ENCODE data around the gene HIGD2A.
A peak's percentile ranks its signal among the peaks of the same experiment; 100 is the strongest.

HIGD2A gene, protein sequence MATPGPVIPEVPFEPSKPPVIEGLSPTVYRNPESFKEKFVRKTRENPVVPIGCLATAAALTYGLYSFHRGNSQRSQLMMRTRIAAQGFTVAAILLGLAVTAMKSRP

DNA sequence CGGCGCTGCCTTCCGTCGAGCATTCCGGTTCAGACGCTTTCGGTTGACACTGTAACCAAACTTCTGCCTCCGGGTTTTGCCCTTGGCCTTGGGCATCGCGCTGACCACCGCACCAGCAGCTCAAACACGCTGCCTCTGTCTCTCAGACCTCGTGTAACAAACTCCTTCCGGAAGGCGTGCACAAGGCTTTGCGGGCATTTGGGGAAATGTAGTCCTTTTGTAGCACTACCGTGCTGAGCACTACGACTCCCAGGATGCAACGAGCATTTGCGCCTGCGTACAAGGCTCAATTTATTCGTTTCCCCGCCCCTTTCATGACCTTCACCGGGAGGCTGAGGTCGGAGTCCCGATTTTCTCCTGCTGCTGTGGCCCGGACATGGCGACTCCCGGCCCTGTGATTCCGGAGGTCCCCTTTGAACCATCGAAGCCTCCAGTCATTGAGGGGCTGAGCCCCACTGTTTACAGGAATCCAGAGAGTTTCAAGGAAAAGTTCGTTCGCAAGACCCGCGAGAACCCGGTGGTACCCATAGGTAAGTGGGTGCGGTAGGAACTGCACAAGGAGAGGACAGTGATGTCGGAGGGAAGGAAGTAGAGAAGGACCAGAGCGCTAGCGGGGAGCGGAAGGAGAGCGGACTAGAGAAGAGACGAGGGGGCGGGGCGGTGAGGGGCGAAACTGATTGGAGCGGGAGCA lies at the start of gene HIGD2A, which contains the start of gene NOP16:
HIGD2A (plus strand) TSS at position 308 of the 691 bp plus-strand sequence; CDS start at position 377, 69 bp downstream.
NOP16 (minus strand) TSS at position 155 of the 691 bp plus-strand sequence; CDS start at position 96, 59 bp downstream.
- peak; percentile 100 for DNase-seq

DNA sequence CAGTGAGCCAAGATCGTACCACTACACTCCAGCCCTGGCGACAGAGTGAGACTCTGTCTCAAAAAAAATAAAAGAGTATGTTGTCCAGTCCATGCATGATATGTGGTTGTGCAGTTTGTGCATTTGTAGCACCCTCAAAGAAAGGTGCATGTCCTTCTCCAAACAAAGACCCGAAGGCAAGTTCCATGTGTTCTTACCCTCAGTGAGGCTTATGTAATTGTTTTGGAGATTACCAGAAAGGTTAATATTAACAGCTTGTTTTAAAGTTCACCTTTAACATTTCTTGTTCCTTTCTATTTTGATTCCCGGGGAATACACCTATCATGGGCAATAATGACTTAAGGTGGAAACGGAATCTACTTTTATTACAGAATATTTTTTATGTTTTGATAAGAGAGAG lies 49.2 kb upstream of the HIGD2A start:
- no peak for DNase-seq

DNA sequence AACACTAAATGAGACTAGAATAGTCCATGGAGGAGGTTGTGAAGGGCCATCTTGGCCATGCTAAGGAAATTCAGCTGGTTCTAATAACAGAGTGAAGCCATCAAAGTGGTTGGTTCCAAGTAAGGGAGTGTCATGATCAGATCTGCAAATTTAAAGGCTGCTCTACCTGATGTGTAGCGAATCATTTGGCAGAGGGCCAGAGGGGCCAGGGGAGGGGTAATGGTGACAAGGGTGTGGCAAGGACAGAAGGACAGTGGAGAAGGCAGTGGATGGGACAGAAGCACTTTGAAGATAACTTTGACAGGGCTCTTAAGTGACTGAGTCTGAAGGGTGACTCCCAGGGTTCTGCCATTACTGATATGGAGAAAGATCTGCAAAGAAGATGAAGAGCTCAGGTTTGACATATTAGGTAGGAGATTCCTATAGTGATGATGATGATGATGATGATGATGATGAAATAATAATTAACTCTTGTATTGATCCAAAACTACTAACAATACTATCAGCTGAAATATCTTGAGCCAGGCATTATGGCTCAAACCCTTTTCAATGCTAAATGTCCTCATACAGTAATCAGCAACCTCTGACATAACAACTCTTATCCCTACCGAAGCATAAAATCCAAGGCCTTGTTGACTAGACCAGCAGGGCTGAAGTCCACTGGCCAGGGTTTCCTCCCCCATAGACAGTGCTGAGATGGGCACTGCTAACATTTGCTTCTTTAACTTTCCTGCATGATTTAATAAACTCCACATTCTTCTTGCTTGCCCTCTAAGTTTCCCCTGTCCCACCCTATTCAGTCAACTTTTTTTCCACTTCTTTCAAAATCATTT lies 47.0 kb upstream of the HIGD2A start:
- DNase-seq = no peak

DNA sequence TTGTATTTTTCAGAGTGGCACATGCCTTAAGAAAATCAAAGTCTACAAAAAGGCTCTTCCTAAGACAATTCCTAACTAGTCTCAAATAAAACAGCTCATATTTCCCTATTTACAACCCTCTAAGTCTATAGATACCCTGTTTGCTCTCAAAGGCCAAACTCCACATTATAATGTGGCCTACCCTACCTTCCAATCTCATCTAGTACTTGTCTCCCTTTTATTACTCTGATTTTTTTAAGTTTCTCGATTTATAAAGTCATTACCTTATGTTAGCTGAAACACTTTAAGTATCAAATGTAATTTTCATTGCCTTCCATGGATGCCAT lies 46.4 kb upstream of the HIGD2A start:
- no peak for DNase-seq

DNA sequence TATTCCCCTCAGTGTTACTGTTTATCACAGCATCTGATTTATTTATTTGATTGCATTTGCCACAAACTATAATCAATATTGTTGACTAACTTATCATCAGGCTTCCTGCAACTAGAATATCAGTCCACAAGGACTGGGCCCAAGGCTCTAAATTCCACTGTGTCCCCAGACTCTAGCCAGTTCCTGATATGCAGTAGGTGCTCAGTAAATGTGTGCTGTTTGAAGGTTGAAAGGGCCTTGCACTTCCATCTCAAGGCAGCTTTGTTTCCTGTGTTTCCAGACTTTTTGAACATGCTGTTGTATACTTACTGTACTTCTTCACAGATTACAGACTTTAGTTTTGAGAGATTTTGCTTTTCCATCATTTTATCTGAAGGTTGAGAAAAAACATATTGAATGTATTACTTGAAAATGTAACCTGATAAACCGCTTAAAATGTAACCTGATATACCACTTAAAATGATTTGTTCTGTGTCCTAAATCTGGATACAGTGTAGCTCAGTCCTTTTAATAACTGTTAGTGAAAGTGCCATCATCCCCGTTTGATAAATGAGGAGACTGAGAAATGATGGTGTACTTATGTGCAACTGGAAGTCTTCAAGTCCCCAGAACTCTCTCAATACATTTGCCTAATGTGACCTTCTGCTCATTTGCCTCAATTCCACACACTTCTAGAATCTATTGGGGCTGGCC lies 45.6 kb upstream of the HIGD2A start:
- no peak for DNase-seq

DNA sequence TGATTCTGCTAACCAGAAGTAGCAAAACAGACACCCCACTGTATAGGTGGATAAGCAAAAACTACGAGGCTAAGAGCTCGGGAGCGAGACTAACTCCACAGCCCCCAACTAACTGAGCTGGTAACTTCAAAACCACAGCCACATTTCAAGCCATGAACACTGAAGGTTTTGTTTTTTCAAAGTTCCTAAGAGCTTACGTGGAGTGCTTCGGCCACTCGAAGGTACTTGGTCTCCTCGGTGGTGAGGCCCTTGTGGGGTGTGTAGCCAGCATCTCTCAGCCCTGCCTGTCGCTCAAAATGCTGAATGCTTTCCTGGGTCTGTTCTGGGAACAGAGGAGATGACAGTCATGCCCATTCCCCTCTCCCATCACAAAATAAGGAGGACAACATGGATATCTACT lies 38.1 kb upstream of the HIGD2A start:
- DNase-seq = no peak

DNA sequence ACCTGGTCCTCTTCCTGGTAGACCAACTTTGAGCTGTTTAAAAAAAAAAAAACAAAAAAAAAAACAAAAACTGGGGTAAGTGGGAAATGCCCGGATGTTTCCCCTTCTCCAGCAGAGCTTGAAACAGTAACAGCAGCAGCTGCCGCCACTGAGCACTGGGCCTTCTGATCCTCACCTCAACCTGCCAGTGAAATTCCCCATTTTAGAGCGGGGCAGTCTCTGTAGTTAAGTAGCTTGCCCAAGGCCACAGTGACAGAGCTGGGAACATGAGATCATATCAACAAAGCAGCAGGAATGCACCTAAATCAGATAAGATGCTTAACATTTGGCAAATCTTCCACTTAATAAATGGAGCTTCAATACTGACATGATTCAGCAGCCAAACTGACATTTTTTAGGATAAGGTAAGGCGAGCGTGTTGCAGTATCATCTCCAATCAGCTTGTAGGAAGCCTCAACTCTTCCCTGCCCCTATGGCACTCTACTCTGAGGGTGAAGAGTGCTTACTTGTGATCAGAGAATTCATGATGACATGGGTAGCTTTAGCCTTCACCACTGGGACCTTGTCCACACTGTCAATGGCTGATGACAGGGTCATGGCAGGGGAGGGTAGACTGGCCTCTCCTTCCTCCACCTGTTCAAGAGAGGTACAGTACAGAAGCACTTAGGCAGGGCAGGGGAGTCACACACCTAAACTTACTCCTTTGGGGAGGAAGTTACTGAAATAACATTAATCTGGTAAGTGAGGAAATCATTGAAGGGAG lies 36.3 kb upstream of the HIGD2A start:
- DNase-seq = no peak

DNA sequence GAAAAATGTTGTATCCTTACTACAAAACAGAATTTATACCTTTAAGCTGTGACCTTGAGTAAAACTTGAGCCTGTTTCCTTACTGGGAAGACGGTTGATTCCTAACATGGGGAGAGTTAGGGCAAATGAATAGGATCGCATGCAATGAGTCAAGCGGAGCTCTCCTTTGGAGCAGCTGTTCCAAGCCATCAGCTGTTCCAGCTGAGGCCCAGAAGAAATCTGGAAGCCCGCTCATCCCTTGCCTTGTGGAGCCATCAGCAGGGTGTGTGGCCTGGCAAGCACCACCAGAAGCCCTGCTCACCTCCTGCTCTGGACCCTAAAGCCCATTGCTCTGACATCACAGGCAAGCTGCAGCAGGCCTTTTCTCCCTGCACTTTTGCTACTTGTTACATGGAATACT lies 35.0 kb upstream of the HIGD2A start:
- DNase-seq = no peak

DNA sequence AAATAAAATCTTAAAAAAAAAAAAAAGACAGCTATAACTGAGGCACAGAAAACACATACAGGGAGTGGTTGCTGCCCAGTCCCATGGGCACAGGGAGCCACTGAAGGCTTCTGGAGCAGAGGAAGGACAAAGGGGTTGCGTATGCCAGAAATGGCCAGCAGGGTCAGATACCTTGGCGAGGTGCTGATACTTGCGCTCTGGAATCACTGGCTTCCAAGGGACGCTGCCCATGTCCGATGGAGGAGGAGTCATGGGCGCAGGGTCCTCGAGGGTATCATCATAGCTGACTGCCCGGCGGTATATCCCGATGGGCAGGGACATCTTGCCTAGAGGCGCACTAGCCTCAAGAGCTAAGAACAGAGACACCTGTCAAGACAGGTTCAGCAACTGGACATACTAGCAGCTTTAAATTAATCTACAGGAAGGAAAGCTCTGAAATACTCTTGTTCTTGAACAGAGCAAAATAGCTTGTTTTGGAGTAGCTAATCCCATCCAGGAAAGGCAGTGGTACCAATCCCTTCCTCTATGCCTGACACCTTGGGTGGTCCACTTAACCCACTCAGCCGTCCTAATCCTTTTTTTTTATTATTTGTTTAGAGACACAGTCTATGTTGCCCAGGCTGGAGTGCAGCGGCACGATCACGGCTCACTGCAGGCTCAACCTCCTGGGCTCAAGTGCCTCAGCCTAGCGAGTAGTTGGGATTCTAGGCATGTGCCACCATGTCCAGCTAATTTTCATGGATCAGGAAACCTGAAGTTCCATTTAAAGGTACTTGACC lies 33.0 kb upstream of the HIGD2A start:
- DNase-seq = no peak

DNA sequence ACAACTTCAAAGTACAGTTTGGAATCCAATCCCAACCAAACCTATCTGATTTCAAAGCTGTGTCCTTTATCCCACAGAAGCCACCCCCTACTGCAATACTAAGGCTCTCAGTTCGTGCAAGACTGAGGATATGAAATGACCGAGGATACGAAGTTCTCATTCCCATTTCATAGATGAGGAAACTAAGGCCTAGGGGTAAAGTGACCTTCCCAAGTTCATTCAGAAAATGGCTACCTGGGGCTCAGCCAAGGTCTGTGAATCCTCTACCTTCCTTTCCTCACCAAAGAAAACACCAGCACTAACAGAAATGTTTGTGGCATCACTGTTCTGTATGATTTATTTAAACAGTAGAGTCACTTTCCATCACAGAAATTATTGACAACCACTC lies 32.4 kb upstream of the HIGD2A start:
- DNase-seq = no peak

DNA sequence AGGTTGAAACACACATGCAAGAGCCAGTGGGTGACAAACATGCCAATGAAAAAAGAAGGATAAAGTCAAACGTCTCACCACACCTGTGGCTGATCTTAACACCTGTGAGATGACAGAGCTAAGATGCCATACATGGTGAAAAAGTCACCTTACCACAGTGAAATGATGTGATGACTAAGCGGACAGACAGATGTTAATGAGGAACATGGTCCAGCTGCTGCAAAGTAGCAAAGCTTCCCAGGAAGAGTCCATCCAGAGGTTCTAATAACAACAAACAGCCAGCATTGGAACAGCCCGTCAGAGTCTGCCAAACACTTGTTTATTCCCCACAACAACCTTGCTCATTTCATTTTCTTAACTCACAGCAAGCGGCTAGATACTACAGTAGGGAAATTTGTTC lies 28.9 kb upstream of the HIGD2A start:
- no peak for DNase-seq

DNA sequence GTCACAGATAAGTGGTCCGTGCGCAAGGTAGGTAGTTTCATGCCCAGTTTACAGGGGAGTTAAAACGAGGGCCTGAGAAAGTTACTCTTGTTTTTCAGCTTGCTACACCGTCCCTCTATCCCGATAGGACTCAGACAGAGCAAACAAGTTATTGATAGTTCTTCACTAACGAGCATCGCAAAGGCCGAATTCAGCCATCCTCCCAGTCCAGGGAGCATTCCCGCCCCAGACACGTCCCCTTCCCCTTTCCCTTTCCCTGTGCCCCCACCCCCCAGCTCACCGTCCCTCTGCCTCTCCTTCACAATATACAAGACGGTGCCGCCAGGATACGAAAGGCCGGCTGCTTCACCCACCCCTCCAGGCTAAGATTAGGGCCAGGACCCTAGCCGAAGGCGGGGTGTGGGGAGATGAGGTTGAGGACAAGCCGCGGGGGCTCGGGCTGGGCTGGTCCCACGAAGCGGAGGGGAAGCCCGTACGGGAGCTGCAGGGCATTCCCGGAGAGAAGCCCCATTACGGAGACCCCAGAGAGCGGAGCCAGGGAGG lies 27.6 kb upstream of the HIGD2A start:
- DNase-seq = no peak

DNA sequence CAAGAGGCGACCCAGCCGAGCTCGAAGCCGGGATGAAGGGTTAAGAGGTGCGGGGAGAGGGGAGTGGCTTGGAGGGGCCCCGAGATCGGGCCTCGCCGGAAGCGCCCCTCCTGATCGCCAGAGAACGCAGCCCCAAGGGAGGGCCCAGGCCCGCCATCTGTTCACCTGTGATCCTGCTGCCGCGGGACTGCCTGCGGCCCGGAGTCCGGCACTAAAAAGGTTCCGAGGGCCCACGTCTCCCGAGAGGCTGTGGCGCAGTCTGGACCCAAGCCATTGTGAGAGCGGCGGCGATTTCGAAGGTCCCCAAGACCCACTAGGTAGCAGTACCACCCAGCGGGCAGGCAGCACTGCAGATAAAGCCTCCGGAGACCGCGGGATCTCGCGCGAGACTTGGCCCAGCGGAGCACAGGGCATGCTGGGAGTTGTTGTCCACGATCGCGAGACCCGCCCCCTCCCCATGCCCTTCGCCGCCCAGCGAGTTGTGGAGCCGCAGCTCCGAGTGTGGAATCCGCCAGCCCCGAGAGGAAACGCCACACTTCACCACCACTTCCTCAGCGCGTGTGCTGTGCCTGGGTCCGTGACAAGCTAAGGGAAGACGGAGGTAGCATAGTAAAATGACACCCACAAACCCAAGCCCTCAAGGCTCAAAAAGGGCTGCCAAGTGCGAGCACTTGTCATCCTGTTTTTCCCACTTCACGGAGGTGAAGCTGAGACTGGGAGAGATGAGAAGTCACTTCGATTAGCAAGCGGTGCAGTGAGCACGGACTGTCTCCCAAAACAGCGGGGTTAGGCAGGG lies 26.9 kb upstream of the HIGD2A start, which contains the start of gene KIAA1191:
KIAA1191 (minus strand) TSS at position 328 of the 796 bp plus-strand sequence. CDS start 2,256 bp downstream, outside the sequence.
- DNase-seq = peak; percentile 97

DNA sequence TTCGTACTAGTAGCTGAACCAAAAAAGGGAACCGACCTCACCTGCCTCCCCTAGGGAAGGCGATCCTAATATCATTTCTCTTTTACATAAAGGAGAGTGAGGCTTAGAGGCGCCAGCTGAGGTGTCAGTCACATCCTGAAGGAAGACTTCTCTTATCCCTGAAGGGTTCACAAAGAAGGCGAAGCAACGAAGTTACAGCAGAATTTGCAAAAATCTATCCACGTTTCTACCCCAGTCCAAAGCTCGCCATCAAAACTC lies 26.4 kb upstream of the HIGD2A start:
- no peak for DNase-seq

DNA sequence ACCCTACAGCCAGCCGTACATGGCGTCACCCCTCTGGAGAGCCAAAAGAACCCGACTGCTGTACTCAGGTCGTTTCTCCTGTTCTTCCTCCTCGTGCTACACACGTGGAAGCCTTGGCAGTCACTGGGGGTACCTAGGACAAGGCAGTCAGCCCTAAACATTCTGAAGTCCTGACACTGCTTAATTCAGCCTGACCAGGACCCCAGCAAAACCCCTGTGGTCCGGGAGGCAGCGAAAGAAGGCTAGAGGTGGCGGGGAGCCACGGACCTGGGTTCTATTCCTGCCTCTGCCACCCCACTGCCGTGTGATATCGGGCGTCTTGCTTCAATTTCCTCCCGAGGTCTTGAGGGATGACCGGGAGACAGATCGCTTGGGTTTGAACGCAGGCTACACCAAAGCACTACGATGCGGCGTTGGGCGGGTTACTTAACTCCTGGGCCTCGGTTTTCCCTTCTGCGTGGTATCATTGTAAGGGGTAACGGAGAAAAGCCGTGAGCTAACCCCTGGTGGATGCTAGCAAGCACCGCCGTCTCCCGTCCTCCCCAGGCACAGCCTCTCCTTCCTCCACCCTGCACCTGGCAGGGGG lies 23.7 kb upstream of the HIGD2A start:
- DNase-seq = no peak

DNA sequence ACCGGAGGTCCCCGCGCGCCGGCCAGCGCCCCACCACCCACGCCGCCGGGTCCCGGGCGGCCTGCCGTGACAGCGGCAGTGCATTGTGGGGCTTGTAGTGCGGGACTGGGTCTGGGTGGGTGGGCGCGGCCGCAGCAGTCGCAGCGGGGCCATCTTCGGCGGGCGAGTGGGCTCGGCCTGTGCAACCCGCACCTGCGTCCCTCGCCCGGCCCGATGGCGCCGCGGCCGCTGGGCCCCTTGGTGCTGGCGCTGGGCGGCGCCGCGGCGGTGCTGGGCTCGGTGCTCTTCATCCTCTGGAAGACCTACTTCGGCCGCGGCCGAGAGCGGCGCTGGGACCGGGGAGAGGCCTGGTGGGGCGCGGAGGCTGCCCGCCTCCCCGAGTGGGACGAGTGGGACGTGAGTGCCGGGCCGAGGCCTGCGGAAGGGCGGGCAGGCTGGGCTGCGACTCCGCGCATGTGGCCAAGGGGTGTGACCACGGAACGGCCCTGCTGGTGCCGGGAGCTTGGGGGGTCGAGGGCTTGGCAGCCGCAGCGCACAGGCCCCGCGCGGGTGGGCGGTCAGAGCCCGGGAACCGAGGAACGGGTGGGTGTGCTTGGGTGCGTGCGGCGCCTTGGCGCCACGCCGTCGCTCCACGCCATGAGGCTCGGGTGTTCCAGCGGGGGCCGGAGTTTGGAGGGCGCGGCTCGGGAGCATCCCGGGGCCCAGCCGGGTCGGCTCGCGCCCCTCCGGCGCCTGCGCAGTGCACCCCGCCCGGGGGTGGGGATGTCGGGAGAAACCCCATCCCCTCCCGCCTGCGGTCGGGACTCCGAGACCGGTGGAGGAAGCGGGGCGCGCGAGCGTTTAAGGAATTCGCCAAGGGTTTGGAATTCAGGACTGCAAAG lies 23.0 kb upstream of the HIGD2A start, which contains the start of gene ARL10:
ARL10 (plus strand) TSS at position 137 of the 881 bp plus-strand sequence; CDS start at position 214, 77 bp downstream.
- DNase-seq = peak; percentile 70

DNA sequence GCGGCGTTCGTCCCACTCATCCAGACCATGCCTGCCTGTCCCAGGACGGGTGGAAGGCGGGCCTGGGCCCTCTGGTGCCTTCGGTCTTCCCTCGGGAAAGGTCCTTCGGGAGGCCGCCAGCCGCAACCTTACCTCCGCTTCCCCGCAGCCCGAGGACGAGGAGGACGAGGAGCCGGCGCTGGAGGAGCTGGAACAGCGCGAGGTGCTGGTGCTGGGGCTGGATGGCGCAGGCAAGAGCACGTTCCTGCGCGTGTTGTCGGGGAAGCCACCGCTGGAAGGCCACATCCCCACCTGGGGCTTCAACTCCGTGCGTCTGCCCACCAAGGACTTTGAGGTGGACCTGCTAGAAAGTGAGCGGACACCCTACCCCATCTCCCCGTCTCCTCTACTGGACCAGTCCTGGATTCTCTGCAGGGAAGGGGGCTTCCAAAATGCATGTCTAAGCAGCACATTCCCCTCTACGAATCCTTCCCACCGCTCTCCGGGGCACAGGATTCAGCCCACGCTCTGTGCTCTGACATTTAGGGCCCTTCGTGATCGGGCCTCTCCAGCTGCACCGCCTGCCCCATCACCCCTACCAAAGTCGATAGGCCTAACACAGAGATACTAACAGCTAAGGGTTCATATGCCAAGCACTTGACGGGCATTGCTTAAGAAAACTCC lies 22.2 kb upstream of the HIGD2A start:
- DNase-seq = no peak

DNA sequence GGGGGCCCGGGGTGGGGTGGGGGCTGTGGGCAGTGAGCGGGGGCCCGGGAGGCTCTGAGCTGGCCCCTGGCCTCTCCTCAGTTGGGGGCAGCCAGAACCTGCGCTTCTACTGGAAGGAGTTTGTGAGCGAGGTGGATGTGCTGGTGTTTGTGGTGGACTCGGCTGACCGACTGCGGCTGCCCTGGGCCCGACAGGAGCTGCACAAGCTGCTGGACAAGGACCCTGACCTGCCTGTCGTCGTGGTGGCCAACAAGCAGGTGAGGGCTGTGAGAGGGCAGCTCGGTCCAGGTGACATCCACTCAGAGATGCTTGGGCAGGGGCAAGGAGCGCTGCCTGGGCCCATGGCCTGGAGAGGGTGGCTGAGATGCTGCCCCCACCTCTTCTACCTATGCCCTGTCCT lies 19.8 kb upstream of the HIGD2A start:
- DNase-seq = no peak
